HCT116 (cell line): ENCODE results near the gene KRT13. TPM values are rescaled to one million over a fixed set of nuclear protein-coding genes. Genes with fewer than 3 reads are reported as not detected.

Experiments used
- ATAC-seq: fragments of 200-7000 bp; cut with Tn5 transposase; 2 replicates; pipeline ENCODE4 v1.9.1; 2020; ENCODE audit warnings: mild to moderate bottlenecking, moderate library complexity
- BruUV-seq: library from RNA; stranded (reverse); fragments of 400-500 nt; replicated peaks from 2 replicates; lab custom pipeline; 2021; lab: Mats Ljungman, UMichigan
- CTCF ChIA-PET: fragments of 300-600 bp; sonication (Branson Sonifier 250); formaldehyde crosslinking; loops from one replicate; lab custom pipeline; 2021; ENCODE audit warnings: antibody characterized with exemption; lab: Charles Lee
- POLR2A ChIA-PET: fragments of 300-600, 350-600 bp; sonication (Branson Sonifier 250); formaldehyde crosslinking; loops from one replicate; lab custom pipeline; 2021; ENCODE audit warnings: antibody characterized with exemption; lab: Charles Lee
- RAD21 ChIA-PET, 2 experiments: fragments of 300-600 bp; sonication (Branson Sonifier 250); formaldehyde crosslinking; loops; one replicate each; lab custom pipeline; 2023; ENCODE audit warnings: low total read pairs in 2 of 2; ENCODE audit not compliant: uncharacterized antibody in 2 of 2, unreplicated experiment in 2 of 2, low non-redundant PET in 1 of 2; lab: Charles Lee
- DNase-seq: peaks from one replicate; pipeline ENCODE4 v3.0.0-alpha.2; 2010; ENCODE audit warnings: low read depth, low spot score
- H2AFZ ChIP-seq: fragments of 200-600 bp; shearing (Covaris generic), sonication (generic); 2 replicates; pipeline ENCODE4 v1.6.1; 2017; ENCODE audit warnings: low read depth, mixed run types, mixed read lengths, antibody characterized with exemption, low read length; ENCODE audit not compliant: poor library complexity, severe bottlenecking
- H3K27ac ChIP-seq: 2 replicates; pipeline ENCODE4 v1.5.1; 2012; ENCODE audit warnings: low read depth, low read length
- H3K27me3 ChIP-seq: fragments of 200-600 bp; sonication (generic); 2 replicates; pipeline ENCODE4 v1.6.1; 2016; ENCODE audit warnings: mixed run types, low read length, mixed read lengths; ENCODE audit not compliant: insufficient read depth
- H3K36me3 ChIP-seq, 2 experiments: fragments of 200-500 bp in 1 of 2; fragments of 200-600 bp in 1 of 2; sonication (Bioruptor generic) in 1 of 2; sonication (generic) in 1 of 2; 2 replicates each; pipeline versions ENCODE4 v1.5.1 to v1.6.1; 2014 to 2016; ENCODE audit warnings: low read length in 2 of 2, inconsistent platforms in 1 of 2, mixed read lengths in 1 of 2, mixed run types in 1 of 2; ENCODE audit not compliant: insufficient read depth in 2 of 2, control insufficient read depth in 1 of 2
- H3K4me1 ChIP-seq, 2 experiments: fragments of 200-600 bp in 1 of 2; sonication (generic) in 1 of 2; 2 replicates each; pipeline versions ENCODE4 v1.5.1 to v1.6.1; 2012 to 2017; ENCODE audit warnings: low read length in 2 of 2, inconsistent platforms in 1 of 2, mild to moderate bottlenecking in 1 of 2, mixed read lengths in 1 of 2, mixed run types in 1 of 2, moderate library complexity in 1 of 2; ENCODE audit not compliant: insufficient read depth in 2 of 2, control insufficient read depth in 1 of 2
- H3K4me2 ChIP-seq: fragments of 200-600 bp; sonication (generic); 2 replicates; pipeline ENCODE4 v1.6.1; 2017; ENCODE audit warnings: mixed run types, low read length, mixed read lengths
- H3K4me3 ChIP-seq, 2 experiments: fragments of 200-600 bp in 1 of 2; sonication (generic) in 1 of 2; replicated peaks in 1 of 2; 2 replicates each; pipeline ENCODE4 v1.5.1; 2011 to 2016; ENCODE audit warnings: low read length in 2 of 2, control low read depth in 1 of 2, low read depth in 1 of 2, mild to moderate bottlenecking in 1 of 2, mixed read lengths in 1 of 2, mixed run types in 1 of 2
- H3K79me2 ChIP-seq: fragments of 200-600 bp; sonication (generic); 2 replicates; pipeline ENCODE4 v1.6.1; 2017; ENCODE audit warnings: mild to moderate bottlenecking, mixed run types, low read length, moderate library complexity, mixed read lengths; ENCODE audit not compliant: insufficient read depth
- H3K9ac ChIP-seq: fragments of 200-600 bp; sonication (generic); 2 replicates; pipeline ENCODE4 v1.6.1; 2016; ENCODE audit warnings: low read length, mixed read lengths
- H3K9me2 ChIP-seq: fragments of 200-600 bp; sonication (generic), shearing (Covaris generic); 2 replicates; pipeline ENCODE4 v1.6.1; 2017; ENCODE audit warnings: mixed run types, mild to moderate bottlenecking, moderate library complexity; ENCODE audit not compliant: insufficient read depth
- H3K9me3 ChIP-seq, 2 experiments: fragments of 200-500 bp in 1 of 2; fragments of 200-600 bp in 1 of 2; sonication (Bioruptor generic) in 1 of 2; sonication (generic) in 1 of 2; 2 replicates each; pipeline ENCODE4 v1.6.1; 2014 to 2017; ENCODE audit warnings: low read length in 2 of 2, mixed read lengths in 2 of 2, inconsistent platforms in 1 of 2, low read depth in 1 of 2, mild to moderate bottlenecking in 1 of 2, mixed run types in 1 of 2, moderate library complexity in 1 of 2; ENCODE audit not compliant: control insufficient read depth in 1 of 2, insufficient read depth in 1 of 2
- H4K20me1 ChIP-seq: fragments of 200-600 bp; sonication (generic), shearing (Covaris generic); 2 replicates; pipeline ENCODE4 v1.6.1; 2017; ENCODE audit warnings: mixed run types, mild to moderate bottlenecking, moderate library complexity; ENCODE audit not compliant: insufficient read depth
- ATF3 ChIP-seq: IDR thresholded peaks from 2 replicates; pipeline ENCODE4 v1.6.1; 2012
- CEBPB ChIP-seq: IDR thresholded peaks from 2 replicates; pipeline ENCODE4 v1.6.1; 2012; ENCODE audit warnings: low read depth
- CTCF ChIP-seq, 3 experiments: fragments of 200-600 bp in 1 of 3; sonication (generic) in 1 of 3; IDR thresholded peaks in 2 of 3; conservative IDR thresholded peaks in 1 of 3; 2 replicates each; pipeline ENCODE4 v1.5.1; 2012 to 2017; ENCODE audit warnings: low read depth in 2 of 3, low read length in 2 of 3, antibody characterized with exemption in 1 of 3, borderline replicate concordance in 1 of 3, control low read depth in 1 of 3, mild to moderate bottlenecking in 1 of 3, mixed read lengths in 1 of 3, mixed run types in 1 of 3, moderate library complexity in 1 of 3; ENCODE audit not compliant: insufficient read depth in 1 of 3
- EGR1 ChIP-seq: IDR thresholded peaks from 2 replicates; pipeline ENCODE4 v1.6.1; 2012; ENCODE audit warnings: low read depth
- FOSL1 ChIP-seq: IDR thresholded peaks from 2 replicates; pipeline ENCODE4 v1.6.1; 2012; ENCODE audit warnings: low read depth
- POLR2AphosphoS5 ChIP-seq: IDR thresholded peaks from 2 replicates; pipeline ENCODE4 v1.6.1; 2011; ENCODE audit warnings: mild to moderate bottlenecking, low read depth, low read length, moderate library complexity
- SP1 ChIP-seq: IDR thresholded peaks from 2 replicates; pipeline ENCODE4 v1.6.1; 2012; ENCODE audit warnings: low read depth
- ZBTB33 ChIP-seq: IDR thresholded peaks from 2 replicates; pipeline ENCODE4 v1.6.1; 2011; ENCODE audit warnings: mild to moderate bottlenecking, low read length, moderate library complexity; ENCODE audit not compliant: insufficient replicate concordance; ENCODE audit errors: extremely low read depth
- intact Hi-C: fragments of 100-400 bp; cut with micrococcal nuclease; formaldehyde crosslinking; loops from 2 replicates; pipeline ENCODE4 v1.10.0; 2022
- total RNA-seq: library from RNA; stranded (reverse); gene quantifications from one replicate; pipeline ENCODE4 v1.2.1, GENCODE V29; 2021; ENCODE audit not compliant: unreplicated experiment

The KRT13 gene
- total RNA-seq, 1 experiment from 2014 or later = 3.7 TPM

- POLR2A ChIA-PET = no interaction called here
- no peak overlapping the region for H3K4me3 ChIP-seq
- H3K9me3 ChIP-seq = no peaks in the 10 kb centered on the region
- H3K79me2 ChIP-seq = no peaks in the 10 kb centered on the region
- H3K4me2 ChIP-seq = no peak overlapping the region
- no peak for TF ChIP-seq FOSL1
- TF ChIP-seq CTCF (IDR thresholded peaks at IDR 0.05 in 2 of 3, conservative IDR thresholded peaks at IDR 0.05 in 1 of 3; ENCODE audit: borderline replicate concordance in 1 of 3, insufficient read depth in 1 of 3, low read depth in 2 of 3, low read length in 2 of 3) = no peak
- TF ChIP-seq SP1 = no peak
- no peak for TF ChIP-seq ATF3
- TF ChIP-seq POLR2AphosphoS5 = no peak
- no peak for TF ChIP-seq ZBTB33
- no peak for TF ChIP-seq CEBPB
- TF ChIP-seq EGR1 = no peak
- ATAC-seq (no peak), DNase-seq (no peak)
- CTCF ChIA-PET = no interaction called here
- no TSS peak for BruUV-seq
- RAD21 ChIA-PET = no interaction called here
- no peaks in the 10 kb centered on the region for H3K9me2 ChIP-seq
- H2AFZ ChIP-seq = no peak overlapping the region
- H3K27me3 ChIP-seq = no peaks in the 10 kb centered on the region
- no peaks in the 10 kb centered on the region for H4K20me1 ChIP-seq
- H3K9ac ChIP-seq = no peak overlapping the region
- intact Hi-C loops = no loop called here
- no peak overlapping the region for H3K27ac ChIP-seq
- no peaks in the 10 kb centered on the region for H3K36me3 ChIP-seq
- H3K4me1 ChIP-seq = no peaks in the 10 kb centered on the region; a peak in 1 of 4 replicates
Measured at GRCh38 chr17:41483531-41483930, 21.9 kb downstream of the KRT13 start.
